PFSK-1 (cell line): ENCODE data around the gene KRTAP10-8.

Source experiments
- FOXP2 ChIP-seq: optimal IDR thresholded peaks from 2 replicates; pipeline ENCODE3; 2011; ENCODE audit warnings: borderline replicate concordance, control low read depth, inconsistent platforms; ENCODE audit not compliant: insufficient read depth; ENCODE audit errors: extremely low read length, extremely low read depth
- POLR2AphosphoS5 ChIP-seq: IDR thresholded peaks from 2 replicates; pipeline ENCODE4 v1.6.1; 2012; ENCODE audit warnings: low read depth, mild to moderate bottlenecking, control low read depth, low read length, moderate library complexity
- REST ChIP-seq, 2 experiments: IDR thresholded peaks; 2 replicates each; pipeline versions ENCODE4 v1.6.1 to v1.8.0; 2011 to 2012; ENCODE audit warnings: low read depth in 2 of 2, low read length in 2 of 2, control low read depth in 1 of 2, inconsistent platforms in 1 of 2, mild to moderate bottlenecking in 1 of 2, moderate library complexity in 1 of 2; ENCODE audit not compliant: insufficient read depth in 1 of 2
- SIN3A ChIP-seq: IDR thresholded peaks from 2 replicates; pipeline ENCODE4 v1.6.1; 2012; ENCODE audit warnings: mild to moderate bottlenecking, low read length, moderate library complexity, borderline replicate concordance; ENCODE audit not compliant: insufficient read depth
- TAF1 ChIP-seq: IDR thresholded peaks from 2 replicates; pipeline ENCODE4 v1.6.1; 2012; ENCODE audit warnings: low read length, control low read depth, borderline replicate concordance; ENCODE audit not compliant: insufficient read depth

KRTAP10-8 gene

DNA sequence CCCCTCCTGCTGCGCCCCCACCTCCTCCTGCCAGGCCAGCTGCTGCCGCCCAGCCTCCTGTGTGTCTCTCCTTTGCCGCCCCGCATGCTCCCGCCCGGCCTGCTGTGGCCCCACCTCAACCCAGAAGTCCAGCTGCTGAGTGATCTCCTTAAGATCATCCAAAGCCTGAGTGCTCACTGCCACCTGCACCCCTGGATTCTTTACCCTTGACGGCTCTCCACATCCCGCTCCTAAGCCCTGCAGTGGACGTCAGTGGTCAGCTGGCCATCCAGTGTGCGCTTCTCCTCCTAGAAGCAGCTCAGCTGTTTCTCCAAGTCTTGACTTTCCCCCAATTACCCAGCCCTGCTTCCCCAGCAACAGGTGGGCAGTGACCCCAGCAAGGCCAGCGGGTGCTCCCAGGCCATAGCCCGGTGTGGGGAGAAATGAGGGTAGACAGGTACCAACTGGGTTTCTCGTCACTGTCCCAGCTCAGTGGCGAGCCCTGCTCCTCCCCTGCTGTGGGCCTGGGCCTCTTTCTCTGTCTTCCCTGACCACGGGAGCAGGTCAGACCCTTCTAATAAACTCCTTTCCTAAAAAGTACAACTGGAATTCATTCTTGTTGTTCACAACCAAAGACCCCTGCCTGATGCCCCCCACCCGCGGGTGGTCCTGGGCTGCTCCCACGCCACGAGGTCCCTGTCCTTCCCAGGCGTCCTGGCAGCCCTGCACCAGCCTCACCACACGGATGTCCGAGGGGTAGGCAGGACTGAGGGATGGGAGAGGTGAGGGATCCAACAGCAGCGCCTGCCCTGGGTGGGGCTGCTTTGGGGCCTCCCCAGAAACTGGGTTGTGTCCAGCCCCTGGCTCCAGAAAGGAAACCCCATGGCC, 10.1 kb upstream of the KRTAP10-8 start:
- TF ChIP-seq POLR2AphosphoS5 (no peak), TAF1 (no peak), FOXP2 (no peak), REST (IDR thresholded peaks at IDR 0.05; ENCODE audit: insufficient read depth in 1 of 2, low read depth in 2 of 2, low read length in 2 of 2) (no peak), SIN3A (no peak)

- TF ChIP-seq POLR2AphosphoS5 = no peak
- TF ChIP-seq SIN3A = no peak
- TF ChIP-seq TAF1 = no peak
- TF ChIP-seq REST (IDR thresholded peaks at IDR 0.05; ENCODE audit: insufficient read depth in 1 of 2, low read depth in 2 of 2, low read length in 2 of 2) = no peak
- TF ChIP-seq FOXP2 = no peak
Measured at GRCh38 chr21:44602463-44602850, 9.4 kb upstream of the KRTAP10-8 start.

GRCh38 chr21:44603109-44603875, 8.6 kb upstream of the KRTAP10-8 start:
- no peak for TF ChIP-seq POLR2AphosphoS5
- TF ChIP-seq REST (IDR thresholded peaks at IDR 0.05; ENCODE audit: insufficient read depth in 1 of 2, low read depth in 2 of 2, low read length in 2 of 2) = no peak
- TF ChIP-seq TAF1 = no peak
- TF ChIP-seq SIN3A = no peak
- TF ChIP-seq FOXP2 = no peak

DNA sequence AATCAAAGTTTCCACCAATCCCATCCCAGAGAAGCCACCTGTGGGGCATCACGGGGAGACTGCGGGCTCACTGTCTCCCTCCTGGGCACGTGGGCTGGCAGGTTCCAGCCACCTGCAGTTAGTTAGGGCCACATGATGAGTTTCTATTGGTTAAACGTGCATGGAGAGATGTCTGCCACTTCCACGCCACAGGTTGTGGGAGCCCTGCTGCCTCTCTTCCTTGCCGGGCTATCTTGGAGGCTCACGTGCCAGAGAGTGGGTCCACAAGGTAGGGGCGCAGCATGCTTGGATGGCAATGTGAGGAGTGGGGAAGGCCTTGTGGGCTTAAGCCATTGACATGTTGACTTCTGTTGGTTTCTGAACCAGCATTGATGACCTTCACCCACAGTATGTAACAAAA, 8.0 kb upstream of the KRTAP10-8 start:
- no peak for TF ChIP-seq POLR2AphosphoS5
- no peak for TF ChIP-seq REST (IDR thresholded peaks at IDR 0.05; ENCODE audit: insufficient read depth in 1 of 2, low read depth in 2 of 2, low read length in 2 of 2)
- TF ChIP-seq SIN3A = no peak
- no peak for TF ChIP-seq FOXP2
- no peak for TF ChIP-seq TAF1
